Measurements from ENCODE around the gene TUNAR. TPM values are rescaled to one million over a fixed set of nuclear protein-coding genes. Genes with fewer than 3 reads are reported as not detected.

The TUNAR gene
- total RNA-seq, 1 experiment from 2014 or later, result 0.10 TPM

GRCh38 chr14:95944462-95944861, 67.8 kb downstream of the TUNAR start:
- Histone ChIP-seq H3K4me1 (ENCODE audit: control insufficient read depth, insufficient read depth, low read length) (no peaks in the 10 kb centered on the region), H3K27ac (ENCODE audit: low read length) (no peak overlapping the region), H3K27me3 (ENCODE audit: control insufficient read depth, insufficient read depth, low read length) (no peaks in the 10 kb centered on the region; the same call in 1 of the 2 replicates), H3K4me3 (ENCODE audit: low read depth in 2 of 2, low read length in 2 of 2) (no peak overlapping the region), H3K9me3 (ENCODE audit: control insufficient read depth, insufficient read depth, low read depth, low read length) (no peaks in the 10 kb centered on the region), H3K36me3 (ENCODE audit: control insufficient read depth, insufficient read depth, low read length) (no peaks in the 10 kb centered on the region)
- ATAC-seq (no peak), DNase-seq (ENCODE audit: low read depth, low spot score) (no peak)
- intact Hi-C loops (cut with micrococcal nuclease; ENCODE audit: unreplicated experiment) (no loop called here), in situ Hi-C loops (cut with HindIII; ENCODE audit: low pct_unique_long_range_greater_than_20kb, low sequenced_read_pairs) (no loop called here)
- ChIA-PET POLR2A (no interaction called here), CTCF (no interaction called here)
- TF ChIP-seq TCF7L2 (IDR thresholded peaks at IDR 0.05; ENCODE audit: low read depth, low read length) (no peak), REST (IDR thresholded peaks at IDR 0.05; ENCODE audit: insufficient read depth in 1 of 2, low read depth in 2 of 2, low read length in 1 of 2) (no peak), POLR2AphosphoS5 (IDR thresholded peaks at IDR 0.05; ENCODE audit: low read depth, low read length) (no peak), SIN3A (IDR thresholded peaks at IDR 0.05; ENCODE audit: borderline replicate concordance, insufficient read depth, low read depth, low read length) (no peak), CTCF (IDR thresholded peaks at IDR 0.05) (no peak)
- BruUV-seq (replicated peaks), result no TSS peak

- Histone ChIP-seq H3K4me1 (ENCODE audit: control insufficient read depth, insufficient read depth, low read length) (no peaks in the 10 kb centered on the region), H3K27ac (ENCODE audit: low read length) (no peak overlapping the region), H3K27me3 (ENCODE audit: control insufficient read depth, insufficient read depth, low read length) (no peaks in the 10 kb centered on the region; the same call in 1 of the 2 replicates), H3K36me3 (ENCODE audit: control insufficient read depth, insufficient read depth, low read length) (no peaks in the 10 kb centered on the region), H3K9me3 (ENCODE audit: control insufficient read depth, insufficient read depth, low read depth, low read length) (no peaks in the 10 kb centered on the region), H3K4me3 (ENCODE audit: low read depth in 2 of 2, low read length in 2 of 2) (no peak overlapping the region)
- no TSS peak for BruUV-seq (replicated peaks)
- intact Hi-C loops (cut with micrococcal nuclease; ENCODE audit: unreplicated experiment), result no loop called here
- CTCF ChIA-PET, result no interaction called here
- ATAC-seq (no peak), DNase-seq (ENCODE audit: low read depth, low spot score) (no peak)
- POLR2A ChIA-PET, result no interaction called here
- TF ChIP-seq CTCF (IDR thresholded peaks at IDR 0.05) (no peak), SIN3A (IDR thresholded peaks at IDR 0.05; ENCODE audit: borderline replicate concordance, insufficient read depth, low read depth, low read length) (no peak), REST (IDR thresholded peaks at IDR 0.05; ENCODE audit: insufficient read depth in 1 of 2, low read depth in 2 of 2, low read length in 1 of 2) (no peak), POLR2AphosphoS5 (IDR thresholded peaks at IDR 0.05; ENCODE audit: low read depth, low read length) (no peak), TCF7L2 (IDR thresholded peaks at IDR 0.05; ENCODE audit: low read depth, low read length) (no peak)
- in situ Hi-C loops (cut with HindIII; ENCODE audit: low pct_unique_long_range_greater_than_20kb, low sequenced_read_pairs), result no loop called here
Measured at GRCh38 chr14:95946867-95947266, 70.2 kb downstream of the TUNAR start.
